Kidney epithelial cell (primary cell): Measurements from ENCODE around the gene CADPS. TPM values are rescaled to one million over a fixed set of nuclear protein-coding genes. Genes with fewer than 3 reads are reported as not detected.

Experiments
- DNase-seq: peaks from one replicate; pipeline ENCODE4 v3.0.0-alpha.2; 2010; ENCODE audit warnings: low read depth
- H3K27me3 ChIP-seq: 2 replicates; pipeline ENCODE4 v1.6.0; 2011; ENCODE audit warnings: low read length; ENCODE audit not compliant: control insufficient read depth, insufficient read depth
- H3K36me3 ChIP-seq: 2 replicates; pipeline ENCODE4 v1.5.1; 2011; ENCODE audit warnings: low read length; ENCODE audit not compliant: control insufficient read depth, insufficient read depth
- H3K4me3 ChIP-seq: 2 replicates; pipeline ENCODE4 v1.5.1; 2011; ENCODE audit warnings: low read depth, mild to moderate bottlenecking, control low read depth, low read length
- CTCF ChIP-seq: IDR thresholded peaks from 2 replicates; pipeline ENCODE4 v1.5.1; 2011; ENCODE audit warnings: mild to moderate bottlenecking, moderate library complexity, low read length, control low read depth, inconsistent platforms; ENCODE audit not compliant: insufficient read depth, poor library complexity, severe bottlenecking
- total RNA-seq: library from RNA; depleted of rRNA; stranded (reverse); fragments of >200 nt; gene quantifications from 2 replicates; pipeline ENCODE4 v1.2.3, GENCODE V29; 2015

CADPS gene
- total RNA-seq, 1 donor from 2014 or later: 0.08 TPM

- Histone ChIP-seq H3K27me3 (no peaks in the 10 kb centered on the region), H3K4me3 (no peak overlapping the region), H3K36me3 (no peaks in the 10 kb centered on the region)
- DNase-seq: no peak
- no peak for TF ChIP-seq CTCF
Observed at GRCh38 chr3:62795978-62796657, 79.1 kb downstream of the CADPS start.

GRCh38 chr3:62793946-62794345 lies 81.3 kb downstream of the CADPS start:
- no peak for DNase-seq
- Histone ChIP-seq H3K27me3 (no peaks in the 10 kb centered on the region), H3K36me3 (no peaks in the 10 kb centered on the region), H3K4me3 (no peak overlapping the region)
- TF ChIP-seq CTCF: no peak

GRCh38 chr3:62785384-62785783 lies 89.8 kb downstream of the CADPS start:
- H3K4me3 ChIP-seq: no peak overlapping the region
- H3K27me3 ChIP-seq: no peaks in the 10 kb centered on the region
- TF ChIP-seq CTCF: no peak
- no peaks in the 10 kb centered on the region for H3K36me3 ChIP-seq
- DNase-seq: no peak

- no peaks in the 10 kb centered on the region for H3K36me3 ChIP-seq
- TF ChIP-seq CTCF: no peak
- DNase-seq: no peak
- no peaks in the 10 kb centered on the region for H3K27me3 ChIP-seq
- H3K4me3 ChIP-seq: no peak overlapping the region
Observed at GRCh38 chr3:62781121-62781520, 94.1 kb downstream of the CADPS start.

- Histone ChIP-seq H3K36me3 (no peaks in the 10 kb centered on the region), H3K27me3 (no peaks in the 10 kb centered on the region), H3K4me3 (no peak overlapping the region)
- no peak for TF ChIP-seq CTCF
- DNase-seq: no peak
Observed at GRCh38 chr3:62777674-62778073, 97.5 kb downstream of the CADPS start.

- no peak overlapping the region for H3K4me3 ChIP-seq
- no peak for DNase-seq
- no peak for TF ChIP-seq CTCF
- no peaks in the 10 kb centered on the region for H3K27me3 ChIP-seq
- no peaks in the 10 kb centered on the region for H3K36me3 ChIP-seq
Observed at GRCh38 chr3:62777130-62777529, 98.1 kb downstream of the CADPS start.
